B cell (primary cell): ENCODE data around the gene SNX22. TPM values are rescaled to one million over a fixed set of nuclear protein-coding genes. Genes with fewer than 3 reads are reported as not detected.

ENCODE experiments used
- ATAC-seq: fragments of 200-7000 bp; cut with Tn5 transposase; one replicate; pipeline ENCODE4 v1.10.0; 2021; ENCODE audit warnings: low read depth, mild to moderate bottlenecking, moderate number of reproducible peaks, moderate library complexity
- CTCF ChIA-PET: fragments of 350-600 bp; sonication (Branson Sonifier 250); formaldehyde crosslinking; loops from one replicate; lab custom pipeline; 2021; ENCODE audit warnings: antibody characterized with exemption, inconsistent platforms; lab: Charles Lee
- POLR2A ChIA-PET: fragments of 350-600 bp; sonication (Branson Sonifier 250); formaldehyde crosslinking; loops from one replicate; lab custom pipeline; 2021; ENCODE audit warnings: antibody characterized with exemption; lab: Charles Lee
- DNase-seq: peaks from one replicate; pipeline ENCODE4 v3.0.0; 2013
- H2AFZ ChIP-seq: 2 replicates; pipeline ENCODE4 v1.6.1; 2012; ENCODE audit warnings: mild to moderate bottlenecking, low read depth, low read length; ENCODE audit not compliant: insufficient read depth, poor library complexity, severe bottlenecking
- H3K27ac ChIP-seq, 2 donors: 1 replicate in 1 of 2; 2 replicates in 1 of 2; pipeline ENCODE4 v1.5.1; 2012 to 2013; ENCODE audit warnings: low read length in 2 of 2, mild to moderate bottlenecking in 2 of 2, moderate library complexity in 1 of 2
- H3K27me3 ChIP-seq, 4 experiments: fragments of 200-600 bp in 1 of 4; sonication (generic) in 1 of 4; replicated peaks in 1 of 4; 1 replicate in 2 of 4; 2 replicates in 2 of 4; pipeline versions ENCODE4 v1.6.1 to v1.7.0; 2013 to 2016; ENCODE audit warnings: low read length in 3 of 4, mild to moderate bottlenecking in 2 of 4, mixed read lengths in 1 of 4, moderate library complexity in 1 of 4; ENCODE audit not compliant: insufficient read depth in 4 of 4, control insufficient read depth in 3 of 4; ENCODE audit errors: control extremely low read depth in 1 of 4
- H3K36me3 ChIP-seq, 2 experiments: replicated peaks in 1 of 2; 1 replicate in 1 of 2; 2 replicates in 1 of 2; pipeline versions ENCODE4 v1.6.1 to v1.7.1; 2013; ENCODE audit warnings: low read length in 1 of 2; ENCODE audit not compliant: insufficient read depth in 2 of 2, control insufficient read depth in 1 of 2; ENCODE audit errors: control extremely low read depth in 1 of 2, extremely low read depth in 1 of 2
- H3K4me1 ChIP-seq, 2 donors: fragments of 200-600 bp in 1 of 2; sonication (generic) in 1 of 2; 1 replicate in 1 of 2; 2 replicates in 1 of 2; pipeline versions ENCODE4 v1.5.1 to v1.6.1; 2013 to 2017; ENCODE audit warnings: low read length in 2 of 2; ENCODE audit not compliant: control insufficient read depth in 2 of 2, insufficient read depth in 2 of 2
- H3K4me2 ChIP-seq: replicated peaks from 2 replicates; pipeline ENCODE3; 2012; ENCODE audit warnings: mild to moderate bottlenecking, low read depth, low read length; ENCODE audit not compliant: poor library complexity, severe bottlenecking
- H3K4me3 ChIP-seq, 5 experiments: fragments of 200-600 bp in 1 of 5; sonication (generic) in 1 of 5; 1 replicate in 3 of 5; 2 replicates in 2 of 5; pipeline versions ENCODE4 v1.5.1 to v1.7.0; 2011 to 2016; ENCODE audit warnings: low read length in 4 of 5, mild to moderate bottlenecking in 4 of 5, low read depth in 2 of 5, control low read depth in 1 of 5, moderate library complexity in 1 of 5; ENCODE audit not compliant: insufficient read depth in 1 of 5; ENCODE audit errors: control extremely low read depth in 1 of 5, extremely low read depth in 1 of 5
- H3K79me2 ChIP-seq: fragments of 200-600 bp; sonication (generic); one replicate; pipeline ENCODE4 v1.6.0; 2016; ENCODE audit warnings: low read length; ENCODE audit not compliant: control insufficient read depth, insufficient read depth
- H3K9ac ChIP-seq: fragments of 200-600 bp; sonication (generic); 2 replicates; pipeline ENCODE4 v1.6.1; 2017; ENCODE audit warnings: mild to moderate bottlenecking, low read length, moderate library complexity
- H3K9me3 ChIP-seq, 3 donors: one replicate each; pipeline versions ENCODE4 v1.6.1 to v1.7.1; 2013; ENCODE audit warnings: low read length in 2 of 3; ENCODE audit not compliant: control insufficient read depth in 2 of 3, insufficient read depth in 1 of 3; ENCODE audit errors: control extremely low read depth in 1 of 3
- H4K20me1 ChIP-seq: 2 replicates; pipeline ENCODE4 v1.6.0; 2012; ENCODE audit warnings: mild to moderate bottlenecking, low read length; ENCODE audit not compliant: insufficient read depth, control insufficient read depth, poor library complexity, severe bottlenecking
- H3K27ac Mint-ChIP-seq: one replicate; pipeline ENCODE4 v1.8.0; 2021; ENCODE audit warnings: mixed read lengths
- H3K27me3 Mint-ChIP-seq: one replicate; pipeline ENCODE4 v1.8.0; 2021; ENCODE audit warnings: mixed read lengths
- H3K4me1 Mint-ChIP-seq: one replicate; pipeline ENCODE4 v1.8.0; 2021; ENCODE audit warnings: mixed read lengths
- H3K4me3 Mint-ChIP-seq: one replicate; pipeline ENCODE4 v1.8.0; 2021; ENCODE audit warnings: mixed read lengths
- H3K9me3 Mint-ChIP-seq: one replicate; pipeline ENCODE4 v1.8.0; 2022; ENCODE audit warnings: mixed read lengths; ENCODE audit not compliant: insufficient read depth
- CTCF ChIP-seq: fragments of 200-600 bp; IDR thresholded peaks from one replicate; pipeline ENCODE4 v1.8.0; 2022; ENCODE audit warnings: antibody characterized with exemption, mild to moderate bottlenecking
- EZH2 ChIP-seq: IDR thresholded peaks from 2 replicates; pipeline ENCODE4 v1.6.1; 2012; ENCODE audit warnings: borderline replicate concordance, low read depth, mild to moderate bottlenecking, moderate library complexity, low read length; ENCODE audit not compliant: insufficient read depth, poor library complexity, severe bottlenecking
- WGBS: methylation state at CpG from one replicate; pipeline ENCODE4 v1.1.5; 2013; ENCODE audit warnings: missing lambda C conversion rate; ENCODE audit not compliant: insufficient coverage; 5-methylcytosine and 5-hydroxymethylcytosine counted together
- intact Hi-C: fragments of 100-400 bp; cut with micrococcal nuclease; formaldehyde crosslinking; loops from one replicate; pipeline ENCODE4 v1.10.0; 2022
- polyA plus RNA-seq: library from polyadenylated mRNA; depleted of rRNA; stranded (reverse); fragments of >200 nt; gene quantifications from 2 replicates; pipeline ENCODE4 v1.2.3, GENCODE V29; 2012
- total RNA-seq, 2 donors: library from RNA; stranded (reverse); fragments of 120-200 nt in 1 of 2; gene quantifications; 1 replicate in 1 of 2; 2 replicates in 1 of 2; pipeline versions ENCODE4 v1.2.3 to v1.2.4, GENCODE V29; 2013 to 2022

The SNX22 gene
- total and polyA plus RNA-seq, 2 donors (not counting 1 experiment from before 2014, with no cell fraction given), result 44.9 to 305 TPM

GRCh38 chr15:64144192-64144564 is 7.4 kb upstream of the SNX22 start:
- Histone ChIP-seq H3K79me2 (peaks cover 7% of the 10 kb centered on the region), H3K27ac (peak overlapping the region; percentile 61 to 71), H4K20me1 (no peaks in the 10 kb centered on the region), H3K4me1 (peaks cover 7 to 20% of the 10 kb centered on the region in 2 donors), H2AFZ (no peak overlapping the region), H3K36me3 (peaks cover 1 to 37% of the 10 kb centered on the region in 2 experiments), H3K4me2 (peak overlapping the region; percentile 17), H3K4me3 (no peak overlapping the region), H3K9me3 (no peaks in the 10 kb centered on the region), H3K9ac (no peak overlapping the region), H3K27me3 (no peaks in the 10 kb centered on the region)
- TF ChIP-seq CTCF (no peak), EZH2 (no peak)
- intact Hi-C loops, result loop anchor here (1.0 kb wide), 1 partner anchor 9 kb away; no protein-coding TSS in a partner anchor
- Mint-ChIP-seq H3K9me3 (no peaks in the 10 kb centered on the region), H3K27ac (peak overlapping the region; percentile 91), H3K4me1 (peaks cover 21% of the 10 kb centered on the region), H3K27me3 (no peaks in the 10 kb centered on the region), H3K4me3 (peak overlapping the region; percentile 34)
- POLR2A ChIA-PET, result interaction anchor here (1.2 kb wide), 1 partner anchor 9 kb away, joined by 3 read pairs; no protein-coding TSS in a partner anchor
- CTCF ChIA-PET, result interaction anchor here (3.0 kb wide), 1 partner anchor 10 kb away, joined by 28 read pairs; no protein-coding TSS in a partner anchor
- DNase-seq (no peak), ATAC-seq (peak; percentile 7)
- 74% methylated on average over 8 of the region's 8 CpGs for WGBS

- Histone ChIP-seq H3K9me3 (no peaks in the 10 kb centered on the region), H3K9ac (no peak overlapping the region), H3K79me2 (peaks cover 7% of the 10 kb centered on the region), H4K20me1 (no peaks in the 10 kb centered on the region), H3K27me3 (no peaks in the 10 kb centered on the region), H3K27ac (peak overlapping the region; percentile 61 to 71), H2AFZ (no peak overlapping the region), H3K4me1 (peaks cover 11 to 26% of the 10 kb centered on the region in 2 donors), H3K36me3 (peaks cover 1 to 37% of the 10 kb centered on the region in 2 experiments), H3K4me2 (peak overlapping the region; percentile 17), H3K4me3 (no peak overlapping the region)
- peaks cover 27% of the 10 kb centered on the region for H3K4me1 Mint-ChIP-seq
- ATAC-seq (peak; percentile 78), DNase-seq (peak; percentile 48)
- CTCF ChIA-PET, result interaction anchor here (3.0 kb wide), 1 partner anchor 9 kb away, joined by 28 read pairs; no protein-coding TSS in a partner anchor
- peak overlapping the region; percentile 34 for H3K4me3 Mint-ChIP-seq
- H3K9me3 Mint-ChIP-seq, result no peaks in the 10 kb centered on the region
- no peaks in the 10 kb centered on the region for H3K27me3 Mint-ChIP-seq
- 68% methylated on average over 14 of the region's 14 CpGs for WGBS
- H3K27ac Mint-ChIP-seq, result peak overlapping the region; percentile 91
- no peak for TF ChIP-seq EZH2
- TF ChIP-seq CTCF, result no peak
- POLR2A ChIA-PET, result interaction anchor here (0.9 to 1.7 kb wide), 3 partner anchors 8 to 20 kb away, joined by 3 to 11 read pairs (median 3); partner anchors contain the start of gene PPIB
- intact Hi-C loops, result loop anchor here (1.0 kb wide), 1 partner anchor 9 kb away; no protein-coding TSS in a partner anchor
Observed at GRCh38 chr15:64144565-64145281, 6.8 kb upstream of the SNX22 start.
